Endothelial cell of umbilical vein (primary cell): ENCODE results near the gene TRIP13. TPM values are rescaled to one million over a fixed set of nuclear protein-coding genes. Genes with fewer than 3 reads are reported as not detected.

Experiments
- BruUV-seq: library from RNA; stranded (reverse); fragments of 400-500 nt; replicated peaks from 2 replicates; lab custom pipeline; 2021; lab: Mats Ljungman, UMichigan
- CTCF ChIA-PET: fragments of 300-600, 350-600 bp; sonication (Branson Sonifier 250); formaldehyde crosslinking; loops from one replicate; lab custom pipeline; 2021; ENCODE audit warnings: antibody characterized with exemption, inconsistent platforms; lab: Charles Lee
- POLR2A ChIA-PET: fragments of 300-600, 350-600 bp; sonication (Branson Sonifier 250); formaldehyde crosslinking; loops from one replicate; lab custom pipeline; 2021; ENCODE audit warnings: antibody characterized with exemption, inconsistent platforms; lab: Charles Lee
- DNase-seq: peaks from one replicate; pipeline ENCODE4 v3.0.0-alpha.2; 2011; ENCODE audit warnings: low read depth, low spot score
- FAIRE-seq: peaks from 2 replicates; lab custom pipeline; 2011; peaks lifted over from hg19 to GRCh38; lab: Jason Lieb, UNC
- H2AFZ ChIP-seq: 2 replicates; pipeline ENCODE4 v1.6.0; 2012; ENCODE audit warnings: low read depth, low read length, control low read depth, inconsistent platforms
- H3K27ac ChIP-seq: 2 replicates; pipeline ENCODE4 v1.5.1; 2011; ENCODE audit warnings: low read depth, mild to moderate bottlenecking, control low read depth, low read length, moderate library complexity; ENCODE audit not compliant: insufficient read depth
- H3K27me3 ChIP-seq, 2 experiments: 2 replicates each; pipeline versions ENCODE4 v1.6.0 to v1.6.1; 2011; ENCODE audit warnings: low read length in 2 of 2, mixed read lengths in 1 of 2; ENCODE audit not compliant: control insufficient read depth in 2 of 2, insufficient read depth in 2 of 2
- H3K36me3 ChIP-seq, 2 experiments: 2 replicates in 1 of 2; 3 replicates in 1 of 2; pipeline ENCODE4 v1.5.1; 2011; ENCODE audit warnings: low read length in 2 of 2, mild to moderate bottlenecking in 1 of 2, moderate library complexity in 1 of 2; ENCODE audit not compliant: control insufficient read depth in 2 of 2, insufficient read depth in 2 of 2; ENCODE audit errors: extremely low read depth in 1 of 2
- H3K4me1 ChIP-seq: 3 replicates; pipeline ENCODE4 v1.5.1; 2011; ENCODE audit warnings: mild to moderate bottlenecking, low read length; ENCODE audit not compliant: control insufficient read depth, insufficient read depth; ENCODE audit errors: extremely low read depth
- H3K4me2 ChIP-seq: 2 replicates; pipeline ENCODE4 v1.6.1; 2011; ENCODE audit warnings: low read length, control low read depth, mixed read lengths; ENCODE audit not compliant: insufficient read depth
- H3K4me3 ChIP-seq, 3 experiments: fragments of 200-600 bp in 1 of 3; sonication (generic), shearing (Covaris generic) in 1 of 3; replicated peaks in 1 of 3; 2 replicates each; pipeline ENCODE4 v1.5.1; 2011 to 2016; ENCODE audit warnings: control low read depth in 3 of 3, low read length in 3 of 3, mild to moderate bottlenecking in 2 of 3, inconsistent platforms in 1 of 3, low read depth in 1 of 3, moderate library complexity in 1 of 3; ENCODE audit not compliant: insufficient read depth in 1 of 3
- H3K79me2 ChIP-seq: 2 replicates; pipeline ENCODE4 v1.6.0; 2012; ENCODE audit warnings: low read length, inconsistent platforms; ENCODE audit not compliant: control insufficient read depth, insufficient read depth
- H3K9ac ChIP-seq: replicated peaks from 2 replicates; pipeline ENCODE3; 2011; ENCODE audit warnings: low read length, control low read depth; ENCODE audit not compliant: insufficient read depth; ENCODE audit errors: extremely low read depth
- H3K9me1 ChIP-seq: replicated peaks from 3 replicates; pipeline ENCODE4 v1.6.0; 2011; ENCODE audit warnings: mild to moderate bottlenecking, low read length; ENCODE audit not compliant: control insufficient read depth, insufficient read depth; ENCODE audit errors: extremely low read depth
- H3K9me3 ChIP-seq: replicated peaks from 2 replicates; pipeline ENCODE4 v1.5.1; 2012; ENCODE audit warnings: low read length, inconsistent platforms; ENCODE audit not compliant: control insufficient read depth, insufficient read depth
- H4K20me1 ChIP-seq: replicated peaks from 2 replicates; pipeline ENCODE3; 2011; ENCODE audit warnings: mild to moderate bottlenecking, low read length; ENCODE audit not compliant: control insufficient read depth, insufficient read depth; ENCODE audit errors: extremely low read depth
- EZH2 ChIP-seq: IDR thresholded peaks from 2 replicates; pipeline ENCODE4 v1.6.1; 2012; ENCODE audit warnings: borderline replicate concordance, low read depth, mild to moderate bottlenecking, moderate library complexity, low read length, inconsistent platforms; ENCODE audit not compliant: severe bottlenecking
- FOS ChIP-seq: IDR thresholded peaks from 2 replicates; pipeline ENCODE4 v1.6.1; 2011; ENCODE audit warnings: mild to moderate bottlenecking, low read length, moderate library complexity, borderline replicate concordance; ENCODE audit not compliant: insufficient read depth
- GATA2 ChIP-seq: IDR thresholded peaks from 2 replicates; pipeline ENCODE4 v1.7.0; 2011; ENCODE audit warnings: low read depth, mild to moderate bottlenecking, moderate library complexity, mixed read lengths, low read length; ENCODE audit not compliant: insufficient read length, insufficient read depth
- JUN ChIP-seq: IDR thresholded peaks from 2 replicates; pipeline ENCODE4 v1.6.1; 2011; ENCODE audit warnings: borderline replicate concordance, low read depth; ENCODE audit not compliant: insufficient read length, insufficient read depth
- MYC ChIP-seq: IDR thresholded peaks from one replicate; pipeline ENCODE4 v1.6.1; 2011; ENCODE audit warnings: mild to moderate bottlenecking, low read depth, low read length
- POLR2A ChIP-seq: IDR thresholded peaks from 2 replicates; pipeline ENCODE4 v1.6.1; 2012; ENCODE audit warnings: low read depth, mild to moderate bottlenecking, control low read depth, low read length
- POLR2AphosphoS5 ChIP-seq: IDR thresholded peaks from 2 replicates; pipeline ENCODE4 v1.6.1; 2012; ENCODE audit warnings: low read depth, mild to moderate bottlenecking, control low read depth, low read length, moderate library complexity; ENCODE audit not compliant: insufficient read depth
- dilution Hi-C: fragments of 300-500 bp; cut with MboI; formaldehyde crosslinking; loops from one replicate; pipeline ENCODE4 v1.15.0; 2019; ENCODE audit warnings: low sequenced_read_pairs; ENCODE audit not compliant: extremely low pct_ligation_motif_present
- intact Hi-C: fragments of 100-400 bp; cut with micrococcal nuclease; formaldehyde crosslinking; loops from one replicate; pipeline ENCODE4 v1.10.0; 2022
- polyA plus RNA-seq, 4 experiments: library from polyadenylated mRNA; depleted of rRNA in 3 of 4; stranded (reverse) in 3 of 4; unstranded in 1 of 4; fragments of >200 nt; gene quantifications; 2 replicates each; pipeline versions ENCODE4 v1.2.1 to v1.2.3, GENCODE V29; 2011 to 2012; ENCODE audit warnings: missing spikeins in 1 of 4
- total RNA-seq: library from RNA; stranded (reverse); gene quantifications from 2 replicates; pipeline ENCODE4 v1.2.3, GENCODE V29; 2021
- TF ChIP-seq, protein P1 (sequence below), 2 donors: IDR thresholded peaks; 1 replicate in 1 of 2; 2 replicates in 1 of 2; pipeline ENCODE4 v1.5.1; 2011; ENCODE audit warnings: low read length in 2 of 2, mild to moderate bottlenecking in 2 of 2, moderate library complexity in 2 of 2, control low read depth in 1 of 2, inconsistent platforms in 1 of 2, low read depth in 1 of 2; ENCODE audit not compliant: insufficient read depth in 1 of 2; ENCODE audit errors: extremely low read depth in 1 of 2
- TF ChIP-seq, protein P2 (sequence below): IDR thresholded peaks from 2 replicates; pipeline ENCODE4 v1.6.1; 2011; ENCODE audit not compliant: insufficient read depth, insufficient read length

Gene TRIP13
- total and polyA plus RNA-seq, 2 donors (not counting 3 experiments of a cell fraction or from before 2014, with no cell fraction given): 17.4 to 39.0 TPM

DNA sequence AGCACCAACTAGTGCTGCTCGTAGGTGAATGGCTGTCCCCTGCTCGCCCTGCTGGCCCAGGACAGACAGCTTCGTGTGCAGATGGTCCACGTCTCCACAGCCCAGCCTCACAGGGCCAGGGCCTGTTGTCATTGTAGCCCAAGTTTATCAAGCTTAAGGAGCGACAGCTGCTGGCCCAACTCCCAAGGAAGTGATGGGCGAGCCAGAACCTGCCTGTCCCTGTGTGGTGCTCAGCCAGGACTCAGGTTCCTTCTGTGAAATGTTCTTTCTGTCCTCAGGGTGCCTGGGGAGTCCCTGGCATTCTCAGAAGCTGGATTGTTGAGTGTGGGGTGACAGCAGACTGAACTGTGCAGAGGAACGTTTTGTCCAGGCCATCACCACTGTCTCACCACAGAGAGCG, 16.4 kb downstream of the TRIP13 start:
- BruUV-seq: no TSS peak
- H3K4me3 ChIP-seq: no peak overlapping the region
- H4K20me1 ChIP-seq: no peaks in the 10 kb centered on the region
- H3K9me1 ChIP-seq: no peaks in the 10 kb centered on the region
- FAIRE-seq: no peak
- POLR2A ChIA-PET: no interaction called here
- H3K27ac ChIP-seq: no peak overlapping the region
- TF ChIP-seq JUN (no peak), MYC (no peak), FOS (no peak), POLR2AphosphoS5 (no peak), POLR2A (no peak), EZH2 (no peak), GATA2 (no peak)
- TF ChIP-seq, protein P1, sequence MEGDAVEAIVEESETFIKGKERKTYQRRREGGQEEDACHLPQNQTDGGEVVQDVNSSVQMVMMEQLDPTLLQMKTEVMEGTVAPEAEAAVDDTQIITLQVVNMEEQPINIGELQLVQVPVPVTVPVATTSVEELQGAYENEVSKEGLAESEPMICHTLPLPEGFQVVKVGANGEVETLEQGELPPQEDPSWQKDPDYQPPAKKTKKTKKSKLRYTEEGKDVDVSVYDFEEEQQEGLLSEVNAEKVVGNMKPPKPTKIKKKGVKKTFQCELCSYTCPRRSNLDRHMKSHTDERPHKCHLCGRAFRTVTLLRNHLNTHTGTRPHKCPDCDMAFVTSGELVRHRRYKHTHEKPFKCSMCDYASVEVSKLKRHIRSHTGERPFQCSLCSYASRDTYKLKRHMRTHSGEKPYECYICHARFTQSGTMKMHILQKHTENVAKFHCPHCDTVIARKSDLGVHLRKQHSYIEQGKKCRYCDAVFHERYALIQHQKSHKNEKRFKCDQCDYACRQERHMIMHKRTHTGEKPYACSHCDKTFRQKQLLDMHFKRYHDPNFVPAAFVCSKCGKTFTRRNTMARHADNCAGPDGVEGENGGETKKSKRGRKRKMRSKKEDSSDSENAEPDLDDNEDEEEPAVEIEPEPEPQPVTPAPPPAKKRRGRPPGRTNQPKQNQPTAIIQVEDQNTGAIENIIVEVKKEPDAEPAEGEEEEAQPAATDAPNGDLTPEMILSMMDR (IDR thresholded peaks at IDR 0.05; ENCODE audit: extremely low read depth in 1 of 2, insufficient read depth in 1 of 2, low read depth in 1 of 2, low read length in 2 of 2): no peak
- TF ChIP-seq, protein P2, sequence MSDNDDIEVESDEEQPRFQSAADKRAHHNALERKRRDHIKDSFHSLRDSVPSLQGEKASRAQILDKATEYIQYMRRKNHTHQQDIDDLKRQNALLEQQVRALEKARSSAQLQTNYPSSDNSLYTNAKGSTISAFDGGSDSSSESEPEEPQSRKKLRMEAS: no peak
- H3K4me1 ChIP-seq: peaks cover 4% of the 10 kb centered on the region
- no peaks in the 10 kb centered on the region for H3K9me3 ChIP-seq
- H3K79me2 ChIP-seq: no peaks in the 10 kb centered on the region
- H3K4me2 ChIP-seq: no peak overlapping the region
- DNase-seq: no peak
- CTCF ChIA-PET: no interaction called here
- no peak overlapping the region for H2AFZ ChIP-seq
- H3K36me3 ChIP-seq: peaks cover 3 to 5% of the 10 kb centered on the region in 2 experiments
- H3K27me3 ChIP-seq: no peaks in the 10 kb centered on the region
- intact Hi-C loops: no loop called here
- dilution Hi-C loops: no loop called here
- no peak overlapping the region for H3K9ac ChIP-seq
